OCI-LY3 (cell line): ENCODE results near the gene MKNK2.

ENCODE experiments used
- EZH2phosphoT487 ChIP-seq: fragments of 200-600 bp; shearing (Covaris generic); IDR thresholded peaks from 2 replicates; pipeline ENCODE4 v1.6.1; 2018; ENCODE audit warnings: antibody characterized with exemption, mixed run types, low read depth
- TF ChIP-seq, protein P1 (sequence below): fragments of 200-600, 300-600 bp; sonication (generic); IDR thresholded peaks from 2 replicates; pipeline ENCODE4 v1.5.1; 2014; ENCODE audit warnings: antibody characterized with exemption, low read length, low read depth

DNA sequence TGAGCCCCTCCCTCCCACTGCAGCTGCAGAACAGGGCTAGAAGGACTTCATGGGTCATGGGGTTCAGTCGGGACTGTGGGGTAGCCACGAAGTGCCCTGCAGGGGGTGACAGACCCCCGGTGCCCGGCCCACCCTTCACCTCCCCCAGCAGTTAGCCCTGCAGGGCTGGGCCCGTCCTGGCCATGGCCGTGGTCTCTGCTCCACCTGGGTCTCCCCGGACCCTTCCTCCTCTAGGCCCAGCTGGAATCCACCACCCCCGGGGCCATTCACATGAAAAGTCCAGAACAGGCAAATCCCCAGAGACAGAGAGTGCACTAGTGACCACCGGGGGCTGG lies 17.3 kb downstream of the MKNK2 start:
- TF ChIP-seq, protein P1, sequence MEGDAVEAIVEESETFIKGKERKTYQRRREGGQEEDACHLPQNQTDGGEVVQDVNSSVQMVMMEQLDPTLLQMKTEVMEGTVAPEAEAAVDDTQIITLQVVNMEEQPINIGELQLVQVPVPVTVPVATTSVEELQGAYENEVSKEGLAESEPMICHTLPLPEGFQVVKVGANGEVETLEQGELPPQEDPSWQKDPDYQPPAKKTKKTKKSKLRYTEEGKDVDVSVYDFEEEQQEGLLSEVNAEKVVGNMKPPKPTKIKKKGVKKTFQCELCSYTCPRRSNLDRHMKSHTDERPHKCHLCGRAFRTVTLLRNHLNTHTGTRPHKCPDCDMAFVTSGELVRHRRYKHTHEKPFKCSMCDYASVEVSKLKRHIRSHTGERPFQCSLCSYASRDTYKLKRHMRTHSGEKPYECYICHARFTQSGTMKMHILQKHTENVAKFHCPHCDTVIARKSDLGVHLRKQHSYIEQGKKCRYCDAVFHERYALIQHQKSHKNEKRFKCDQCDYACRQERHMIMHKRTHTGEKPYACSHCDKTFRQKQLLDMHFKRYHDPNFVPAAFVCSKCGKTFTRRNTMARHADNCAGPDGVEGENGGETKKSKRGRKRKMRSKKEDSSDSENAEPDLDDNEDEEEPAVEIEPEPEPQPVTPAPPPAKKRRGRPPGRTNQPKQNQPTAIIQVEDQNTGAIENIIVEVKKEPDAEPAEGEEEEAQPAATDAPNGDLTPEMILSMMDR: no peak
- TF ChIP-seq EZH2phosphoT487: no peak
